Smooth muscle cell (in vitro differentiated cells): ENCODE data around the gene ZNF831. TPM values are rescaled to one million over a fixed set of nuclear protein-coding genes. Genes with fewer than 3 reads are reported as not detected.

Source experiments
- DNase-seq: peaks from one replicate; lab custom pipeline; 2025; ENCODE audit not compliant: unreplicated experiment; lab: John Stamatoyannopoulos, UW
- H2AFZ ChIP-seq: fragments of 200-600 bp; sonication (generic); 2 replicates; pipeline ENCODE4 v1.6.0; 2016; ENCODE audit warnings: antibody characterized with exemption, low read depth, mild to moderate bottlenecking
- H3F3A ChIP-seq: fragments of 200-600 bp; sonication (generic); 2 replicates; pipeline ENCODE4 v1.6.0; 2017; ENCODE audit warnings: antibody characterized with exemption, low read depth
- H3K27ac ChIP-seq: fragments of 200-600 bp; sonication (generic); 2 replicates; pipeline ENCODE4 v1.5.1; 2016; ENCODE audit warnings: low read depth, mild to moderate bottlenecking
- H3K27me3 ChIP-seq: fragments of 200-600 bp; sonication (generic); 2 replicates; pipeline ENCODE4 v1.6.1; 2016; ENCODE audit warnings: low read depth, mild to moderate bottlenecking
- H3K36me3 ChIP-seq: fragments of 200-600 bp; sonication (generic); 2 replicates; pipeline ENCODE4 v1.5.1; 2016; ENCODE audit warnings: low read depth
- H3K4me1 ChIP-seq: fragments of 200-600 bp; sonication (generic); 2 replicates; pipeline ENCODE4 v1.5.1; 2016; ENCODE audit warnings: low read depth
- H3K4me2 ChIP-seq: fragments of 200-600 bp; sonication (generic); 2 replicates; pipeline ENCODE4 v1.6.0; 2016; ENCODE audit warnings: mild to moderate bottlenecking
- H3K4me3 ChIP-seq: fragments of 200-600 bp; sonication (generic); 2 replicates; pipeline ENCODE4 v1.5.1; 2016; ENCODE audit warnings: mild to moderate bottlenecking
- H3K79me2 ChIP-seq: fragments of 200-600 bp; sonication (generic); 2 replicates; pipeline ENCODE4 v1.6.0; 2016; ENCODE audit warnings: low read depth, mild to moderate bottlenecking
- H3K9ac ChIP-seq: fragments of 200-600 bp; sonication (generic); 2 replicates; pipeline ENCODE4 v1.6.0; 2016; ENCODE audit warnings: low read depth
- H3K9me3 ChIP-seq: fragments of 200-600 bp; sonication (generic); replicated peaks from 2 replicates; pipeline ENCODE4 v1.5.1; 2016; ENCODE audit warnings: low read depth
- H4K20me1 ChIP-seq: fragments of 200-600 bp; sonication (generic); 2 replicates; pipeline ENCODE4 v1.6.0; 2016; ENCODE audit warnings: low read depth
- whole genome bisulfite sequencing: methylation state at CpG from one replicate; pipeline ENCODE4 v1.1.7; 2016; ENCODE audit warnings: low lambda C conversion rate; 5-methylcytosine and 5-hydroxymethylcytosine counted together
- polyA plus RNA-seq: library from polyadenylated mRNA; unstranded; fragments of >200 nt; fragmentation: Nextera tagmentation; extraction: Ambion mirVana; gene quantifications from 2 replicates; pipeline ENCODE4 v1.2.1, GENCODE V29; 2016
- total RNA-seq: library from RNA; depleted of rRNA; stranded (reverse); fragments of >200 nt; gene quantifications from 2 replicates; pipeline ENCODE4 v1.2.3, GENCODE V29; 2014
- TF ChIP-seq, protein P1 (sequence below): fragments of 200-600 bp; sonication (generic); IDR thresholded peaks from 2 replicates; pipeline ENCODE4 v1.5.1; 2017; ENCODE audit warnings: borderline replicate concordance, mild to moderate bottlenecking, antibody characterized with exemption; ENCODE audit not compliant: insufficient read depth, poor library complexity, severe bottlenecking

The ZNF831 gene
- total and polyA plus RNA-seq, 2 experiments from 2014 or later = not detected

DNA sequence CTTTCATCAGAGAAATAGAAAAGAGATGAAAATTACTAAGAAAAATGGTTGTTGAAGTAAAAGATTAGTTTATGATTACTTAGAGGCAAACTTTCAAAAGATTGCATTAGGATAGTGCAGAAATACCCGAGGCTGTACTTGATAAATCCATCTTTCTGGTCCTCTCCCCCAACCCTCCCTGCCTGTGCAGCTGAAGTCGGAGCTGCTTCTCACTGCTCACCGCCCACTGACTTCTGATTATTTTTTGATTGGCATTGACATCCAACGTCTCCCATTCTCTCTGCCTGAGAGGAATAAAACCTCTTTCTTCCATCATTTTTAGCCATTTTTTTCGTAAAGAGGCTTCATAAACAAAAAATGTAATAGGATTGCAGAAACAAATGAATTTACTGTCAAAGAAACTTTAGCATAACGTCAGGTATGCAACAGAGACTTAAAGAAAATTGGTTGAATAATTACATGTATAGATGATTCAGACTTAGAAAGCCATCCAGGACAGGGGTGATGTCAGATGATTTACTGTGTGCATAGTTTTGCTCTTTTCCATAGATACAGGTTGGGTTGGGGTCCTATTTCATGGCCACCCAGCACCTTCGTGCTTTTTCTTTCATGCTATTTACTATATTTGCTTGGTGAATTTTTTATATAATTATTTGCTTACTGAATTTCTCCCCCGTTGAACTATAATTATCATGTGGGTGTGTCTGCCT is 83.2 kb downstream of the ZNF831 start:
- no peaks in the 10 kb centered on the region for H3K9me3 ChIP-seq
- H2AFZ ChIP-seq = no peak overlapping the region
- DNase-seq = no peak
- H3K27ac ChIP-seq = no peak overlapping the region
- H3K4me2 ChIP-seq = no peak overlapping the region
- H3K36me3 ChIP-seq = no peaks in the 10 kb centered on the region
- no peak overlapping the region for H3K4me3 ChIP-seq
- H3K9ac ChIP-seq = no peak overlapping the region
- 79% methylated on average over 8 of the region's 8 CpGs for WGBS
- no peaks in the 10 kb centered on the region for H4K20me1 ChIP-seq
- TF ChIP-seq, protein P1, sequence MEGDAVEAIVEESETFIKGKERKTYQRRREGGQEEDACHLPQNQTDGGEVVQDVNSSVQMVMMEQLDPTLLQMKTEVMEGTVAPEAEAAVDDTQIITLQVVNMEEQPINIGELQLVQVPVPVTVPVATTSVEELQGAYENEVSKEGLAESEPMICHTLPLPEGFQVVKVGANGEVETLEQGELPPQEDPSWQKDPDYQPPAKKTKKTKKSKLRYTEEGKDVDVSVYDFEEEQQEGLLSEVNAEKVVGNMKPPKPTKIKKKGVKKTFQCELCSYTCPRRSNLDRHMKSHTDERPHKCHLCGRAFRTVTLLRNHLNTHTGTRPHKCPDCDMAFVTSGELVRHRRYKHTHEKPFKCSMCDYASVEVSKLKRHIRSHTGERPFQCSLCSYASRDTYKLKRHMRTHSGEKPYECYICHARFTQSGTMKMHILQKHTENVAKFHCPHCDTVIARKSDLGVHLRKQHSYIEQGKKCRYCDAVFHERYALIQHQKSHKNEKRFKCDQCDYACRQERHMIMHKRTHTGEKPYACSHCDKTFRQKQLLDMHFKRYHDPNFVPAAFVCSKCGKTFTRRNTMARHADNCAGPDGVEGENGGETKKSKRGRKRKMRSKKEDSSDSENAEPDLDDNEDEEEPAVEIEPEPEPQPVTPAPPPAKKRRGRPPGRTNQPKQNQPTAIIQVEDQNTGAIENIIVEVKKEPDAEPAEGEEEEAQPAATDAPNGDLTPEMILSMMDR = no peak
- peaks cover 17% of the 10 kb centered on the region for H3K27me3 ChIP-seq
- no peaks in the 10 kb centered on the region for H3K4me1 ChIP-seq
- no peaks in the 10 kb centered on the region for H3K79me2 ChIP-seq
- H3F3A ChIP-seq = no peaks in the 10 kb centered on the region

- TF ChIP-seq, protein P1 = no peak
- H3K4me2 ChIP-seq = no peak overlapping the region
- H3F3A ChIP-seq = no peaks in the 10 kb centered on the region
- no peak overlapping the region for H2AFZ ChIP-seq
- H3K4me3 ChIP-seq = no peak overlapping the region
- H3K36me3 ChIP-seq = no peaks in the 10 kb centered on the region
- WGBS = 83% methylated on average over 4 of the region's 4 CpGs
- H3K4me1 ChIP-seq = no peaks in the 10 kb centered on the region
- no peaks in the 10 kb centered on the region for H3K9me3 ChIP-seq
- no peak for DNase-seq
- no peak overlapping the region for H3K9ac ChIP-seq
- peaks cover 27% of the 10 kb centered on the region for H3K27me3 ChIP-seq
- H3K27ac ChIP-seq = no peak overlapping the region
- no peaks in the 10 kb centered on the region for H3K79me2 ChIP-seq
- no peaks in the 10 kb centered on the region for H4K20me1 ChIP-seq
Measured at GRCh38 chr20:59247731-59248684, 84.4 kb downstream of the ZNF831 start.

- no peaks in the 10 kb centered on the region for H3K36me3 ChIP-seq
- H3K27me3 ChIP-seq = peaks cover 49% of the 10 kb centered on the region
- no peak overlapping the region for H3K4me3 ChIP-seq
- H4K20me1 ChIP-seq = no peaks in the 10 kb centered on the region
- H3K27ac ChIP-seq = no peak overlapping the region
- TF ChIP-seq, protein P1 = no peak
- 78% methylated on average over 6 of the region's 6 CpGs for WGBS
- H3F3A ChIP-seq = no peaks in the 10 kb centered on the region
- H3K4me1 ChIP-seq = no peaks in the 10 kb centered on the region
- no peak overlapping the region for H3K9ac ChIP-seq
- H3K4me2 ChIP-seq = no peak overlapping the region
- H3K9me3 ChIP-seq = no peaks in the 10 kb centered on the region
- no peak overlapping the region for H2AFZ ChIP-seq
- no peaks in the 10 kb centered on the region for H3K79me2 ChIP-seq
- DNase-seq = no peak
Measured at GRCh38 chr20:59250293-59250692, 86.7 kb downstream of the ZNF831 start.
